Fibroblast of skin of back (primary cell): Measurements from ENCODE around the gene VWA1.
"Not testable (repeated sequence)": the region's sequence is repeated elsewhere in the genome, so short reads cannot be mapped to it uniquely, and the experiment has no call there.

Experiments used
- DNase-seq: peaks from one replicate; pipeline ENCODE4 v3.0.0-alpha.2; 2013

Gene VWA1

GRCh38 chr1:1459711-1460110 lies 24.2 kb downstream of the VWA1 start:
- DNase-seq, result not testable (repeated sequence)

GRCh38 chr1:1460540-1461130 lies 25.1 kb downstream of the VWA1 start:
- DNase-seq, result no peak

- DNase-seq, result no peak
These were observed 26.3 kb downstream of the VWA1 start for GRCh38 chr1:1461721-1462317.

GRCh38 chr1:1462318-1462966 lies 27.0 kb downstream of the VWA1 start:
- no peak for DNase-seq

- DNase-seq, result no peak
These were observed 27.8 kb downstream of the VWA1 start for GRCh38 chr1:1463312-1463711.

GRCh38 chr1:1468196-1468985 lies 32.9 kb downstream of the VWA1 start:
- not testable (repeated sequence) for DNase-seq

GRCh38 chr1:1470626-1471388 lies 35.3 kb downstream of the VWA1 start:
- DNase-seq, result no peak

GRCh38 chr1:1471389-1472052 lies 36.0 kb downstream of the VWA1 start, which contains the start of gene ATAD3B:
Gene ATAD3B (plus strand): TSS chr1:1471765. CDS start chr1:1471885, 120 bp downstream.
- DNase-seq, result peak; percentile 92

- DNase-seq, result peak; percentile 3
These were observed 36.8 kb downstream of the VWA1 start for GRCh38 chr1:1472053-1472876.

GRCh38 chr1:1476011-1476410 lies 40.5 kb downstream of the VWA1 start:
- not testable (repeated sequence) for DNase-seq

- DNase-seq, result no peak
These were observed 41.7 kb downstream of the VWA1 start for GRCh38 chr1:1477206-1477605.

GRCh38 chr1:1479547-1480487 lies 44.3 kb downstream of the VWA1 start:
- DNase-seq, result no peak

GRCh38 chr1:1480488-1480867 lies 45.0 kb downstream of the VWA1 start:
- DNase-seq, result not testable (repeated sequence)

GRCh38 chr1:1481811-1482210 lies 46.3 kb downstream of the VWA1 start:
- DNase-seq, result not testable (repeated sequence)

GRCh38 chr1:1482856-1483255 lies 47.4 kb downstream of the VWA1 start:
- no peak for DNase-seq

GRCh38 chr1:1483714-1484113 lies 48.2 kb downstream of the VWA1 start:
- DNase-seq, result no peak

- not testable (repeated sequence) for DNase-seq
These were observed 49.7 kb downstream of the VWA1 start for GRCh38 chr1:1484976-1485750.

GRCh38 chr1:1485755-1486317 lies 50.3 kb downstream of the VWA1 start:
- DNase-seq, result not testable (repeated sequence)

- no peak for DNase-seq
These were observed 52.2 kb downstream of the VWA1 start for GRCh38 chr1:1487701-1488100.
